GM23338 (cell line): Measurements from ENCODE around the gene ANKK1. TPM values are rescaled to one million over a fixed set of nuclear protein-coding genes. Genes with fewer than 3 reads are reported as not detected.

Experiments used
- microRNA-seq: library from miRNA; unstranded; fragments of <30 nt; microRNA quantifications from one replicate; pipeline ENCODE4, GENCODE V29; 2017
- polyA plus RNA-seq: library from polyadenylated mRNA; unstranded; fragments of >200 nt; fragmentation: Nextera tagmentation; extraction: Ambion mirVana; gene quantifications from 2 replicates; pipeline ENCODE4 v1.2.1, GENCODE V29; 2016
- small RNA-seq: library from RNA; depleted of rRNA; stranded (forward); fragments of <200 nt; gene quantifications from one replicate; pipeline ENCODE3, GENCODE V24; 2014; ENCODE audit warnings: low replicate concordance
- total RNA-seq: library from RNA; depleted of rRNA; stranded (reverse); fragments of >200 nt; shearing (Covaris generic); gene quantifications from 2 replicates; pipeline ENCODE4 v1.2.3, GENCODE V29; 2014; rRNA removed

The ANKK1 gene
- total and polyA plus RNA-seq, 2 experiments from 2014 or later, result 0.08 to 0.14 TPM

Small RNA genes within 50 kb of the gene (microRNA-seq; reads per million reads assigned to microRNA genes)
- not detected for gene MIR4301

Small RNA genes within 50 kb of the gene (small RNA-seq; reads per million reads assigned to genes)
- not detected for gene MIR4301

Other genes with a start within 250 kb of the ANKK1 start
- gene TTC12, start 73.2 kb upstream of the ANKK1 start, total RNA-seq, result 4.1 and 12.5 TPM in 2 replicates
- 3.4 and 5.1 TPM in 2 replicates for gene TTC12, start 73.2 kb upstream of the ANKK1 start, polyA plus RNA-seq
- 0.21 TPM in 1 of 2 replicates, not detected in the other for gene DRD2, start 87.6 kb downstream of the ANKK1 start, total RNA-seq
- gene DRD2, start 87.6 kb downstream of the ANKK1 start, polyA plus RNA-seq, result 0.40 and 0.66 TPM in 2 replicates